Omental fat pad (tissue), 4 donors: ENCODE data around the gene SNX6. TPM values are rescaled to one million over a fixed set of nuclear protein-coding genes. Genes with fewer than 3 reads are reported as not detected.
"Not testable (repeated sequence)": the region's sequence is repeated elsewhere in the genome, so short reads cannot be mapped to it uniquely, and the experiment has no call there.

ENCODE experiments used
- ATAC-seq: fragments of 150-250 bp; one replicate; pipeline ENCODE4 v1.9.1; 2016; ENCODE audit warnings: mild to moderate bottlenecking, moderate library complexity; ENCODE audit not compliant: low FRiP score
- DNase-seq: peaks from one replicate; pipeline ENCODE4 v3.0.0-alpha.2; 2019; ENCODE audit warnings: low spot score
- total RNA-seq, 4 donors: library from RNA; depleted of rRNA; stranded (reverse); fragments of >200 nt; gene quantifications; one replicate each; pipeline ENCODE4 v1.1.0, GENCODE V29; 2016
- TF ChIP-seq, protein P1 (sequence below), 3 donors: fragments of 450-650 bp; IDR thresholded peaks; one replicate each; pipeline ENCODE4 v1.5.1; 2016 to 2017; ENCODE audit warnings: antibody characterized with exemption in 3 of 3, mild to moderate bottlenecking in 3 of 3, moderate library complexity in 2 of 3

The SNX6 gene
- total RNA-seq, 4 donors from 2014 or later = 98.7 to 172 (median 129) TPM

DNA sequence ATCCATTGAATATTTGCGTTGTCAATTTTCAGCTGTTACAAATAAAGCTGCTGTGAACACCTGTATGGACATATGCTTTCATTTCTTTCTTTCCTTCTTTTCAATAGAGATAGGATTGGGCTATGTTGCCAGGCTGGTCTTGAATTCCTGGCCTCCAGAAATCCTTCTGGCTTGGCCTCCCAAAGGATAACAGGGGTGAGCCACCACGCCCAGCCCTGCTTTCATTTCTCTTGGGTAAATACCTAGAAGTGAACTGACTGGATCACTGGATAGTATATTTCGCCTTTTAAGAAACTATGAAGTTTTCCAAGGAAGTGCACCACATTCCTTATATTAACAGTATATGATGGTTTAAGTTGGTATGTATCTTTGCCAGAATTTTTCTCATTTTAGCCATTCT lies 58.2 kb downstream of the SNX6 start:
- DNase-seq (no peak), ATAC-seq (no peak)
- TF ChIP-seq, protein P1, sequence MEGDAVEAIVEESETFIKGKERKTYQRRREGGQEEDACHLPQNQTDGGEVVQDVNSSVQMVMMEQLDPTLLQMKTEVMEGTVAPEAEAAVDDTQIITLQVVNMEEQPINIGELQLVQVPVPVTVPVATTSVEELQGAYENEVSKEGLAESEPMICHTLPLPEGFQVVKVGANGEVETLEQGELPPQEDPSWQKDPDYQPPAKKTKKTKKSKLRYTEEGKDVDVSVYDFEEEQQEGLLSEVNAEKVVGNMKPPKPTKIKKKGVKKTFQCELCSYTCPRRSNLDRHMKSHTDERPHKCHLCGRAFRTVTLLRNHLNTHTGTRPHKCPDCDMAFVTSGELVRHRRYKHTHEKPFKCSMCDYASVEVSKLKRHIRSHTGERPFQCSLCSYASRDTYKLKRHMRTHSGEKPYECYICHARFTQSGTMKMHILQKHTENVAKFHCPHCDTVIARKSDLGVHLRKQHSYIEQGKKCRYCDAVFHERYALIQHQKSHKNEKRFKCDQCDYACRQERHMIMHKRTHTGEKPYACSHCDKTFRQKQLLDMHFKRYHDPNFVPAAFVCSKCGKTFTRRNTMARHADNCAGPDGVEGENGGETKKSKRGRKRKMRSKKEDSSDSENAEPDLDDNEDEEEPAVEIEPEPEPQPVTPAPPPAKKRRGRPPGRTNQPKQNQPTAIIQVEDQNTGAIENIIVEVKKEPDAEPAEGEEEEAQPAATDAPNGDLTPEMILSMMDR (IDR thresholded peaks at IDR 0.05) = no peak

DNA sequence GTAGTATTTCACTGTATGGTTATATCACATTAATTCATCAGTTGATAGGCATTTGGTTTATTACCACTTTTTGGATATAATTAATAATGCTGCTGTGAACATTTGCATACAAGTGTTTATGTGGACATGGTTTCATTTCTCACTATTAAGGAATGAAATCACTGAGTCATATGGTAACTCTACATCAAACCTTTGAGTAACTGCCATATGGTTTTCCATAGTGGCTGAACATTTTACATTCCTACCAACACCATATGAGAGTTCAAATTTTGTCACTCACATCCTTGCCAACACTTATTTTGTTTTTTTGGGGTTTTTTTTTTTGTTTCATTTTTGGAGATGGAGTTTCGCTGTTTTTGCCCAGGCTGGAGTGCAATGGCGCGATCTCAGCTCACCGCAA lies 60.2 kb downstream of the SNX6 start:
- no peak for DNase-seq
- TF ChIP-seq, protein P1 (IDR thresholded peaks at IDR 0.05) = no peak

DNA sequence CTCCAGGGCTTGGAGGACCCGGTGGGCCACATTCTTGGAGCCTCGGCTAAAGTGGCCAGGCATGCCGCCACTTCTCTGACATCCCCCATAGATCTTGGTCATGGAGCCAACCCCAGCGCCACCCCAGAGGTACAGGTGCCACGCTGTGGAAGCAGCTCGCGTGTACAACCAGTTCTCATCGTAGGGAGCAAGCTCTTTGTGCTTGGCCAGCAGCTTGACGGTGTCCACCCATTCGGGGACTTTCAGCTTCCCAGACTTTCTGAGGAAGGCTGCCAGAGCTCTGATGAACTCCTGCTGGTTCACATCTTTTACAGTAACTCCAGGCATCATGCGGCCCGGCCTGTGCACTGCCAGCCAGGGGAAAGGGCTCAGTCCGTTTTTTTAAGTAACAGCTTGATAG lies 61.1 kb downstream of the SNX6 start:
- ATAC-seq = no peak

More for the DNA sequence above, 60.2 kb downstream of the SNX6 start:
- ATAC-seq = no peak

DNA sequence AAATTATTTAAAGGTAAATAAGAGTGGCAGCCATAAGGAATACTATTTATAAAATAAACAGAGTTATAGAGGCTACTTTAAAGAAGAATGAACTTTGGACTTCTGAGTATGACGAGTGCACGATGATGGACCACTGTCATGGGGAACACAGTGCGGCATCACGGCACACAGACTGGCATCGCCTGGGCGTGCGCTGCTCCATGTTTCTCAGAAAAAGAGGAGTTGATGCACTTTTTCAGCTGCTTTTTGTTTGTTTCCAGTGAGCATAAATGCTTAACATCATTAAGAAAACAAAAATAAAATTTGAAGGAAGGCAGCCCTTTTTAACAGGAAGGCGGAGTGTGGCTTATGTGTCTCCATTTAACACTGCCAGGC lies 67.2 kb downstream of the SNX6 start:
- ATAC-seq (no peak), DNase-seq (no peak)
- TF ChIP-seq, protein P1 (IDR thresholded peaks at IDR 0.05) = no peak

More for the DNA sequence above, 61.1 kb downstream of the SNX6 start:
- TF ChIP-seq, protein P1 (IDR thresholded peaks at IDR 0.05) = no peak
- DNase-seq = no peak

DNA sequence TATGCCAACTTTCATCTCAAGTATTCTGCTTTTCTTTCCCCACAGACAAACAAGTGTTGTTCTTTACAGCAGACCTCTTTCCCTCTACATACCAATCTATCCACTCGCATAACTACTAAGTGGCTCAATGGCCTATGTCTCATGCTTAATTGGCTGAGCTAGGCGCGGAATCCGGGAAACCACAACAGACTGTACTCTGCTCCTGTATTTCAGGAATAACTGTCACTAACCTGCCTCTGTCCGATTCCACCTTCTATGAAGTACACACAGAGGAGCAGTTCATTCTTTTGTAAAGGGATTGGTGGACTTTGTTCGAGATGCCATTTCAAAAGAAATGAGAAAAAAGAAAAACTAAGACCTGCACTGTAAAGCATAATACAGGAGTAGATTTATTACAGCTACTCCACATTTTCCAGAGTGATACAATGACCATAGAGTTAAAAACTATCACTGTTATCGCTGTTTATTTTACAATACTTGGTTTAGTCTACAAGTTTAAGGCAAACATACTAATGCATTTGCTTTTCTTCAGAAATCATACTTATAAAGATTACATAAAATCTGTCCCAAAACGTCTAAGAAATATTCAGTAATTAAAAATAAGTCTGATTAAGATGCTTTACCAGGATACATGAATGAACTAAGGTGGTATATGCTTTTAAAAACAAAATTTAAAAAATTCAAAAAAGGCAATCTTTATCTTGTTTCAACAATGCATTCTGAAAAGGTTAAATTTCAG lies 67.7 kb downstream of the SNX6 start:
- DNase-seq, ATAC-seq: not testable (repeated sequence)

DNA sequence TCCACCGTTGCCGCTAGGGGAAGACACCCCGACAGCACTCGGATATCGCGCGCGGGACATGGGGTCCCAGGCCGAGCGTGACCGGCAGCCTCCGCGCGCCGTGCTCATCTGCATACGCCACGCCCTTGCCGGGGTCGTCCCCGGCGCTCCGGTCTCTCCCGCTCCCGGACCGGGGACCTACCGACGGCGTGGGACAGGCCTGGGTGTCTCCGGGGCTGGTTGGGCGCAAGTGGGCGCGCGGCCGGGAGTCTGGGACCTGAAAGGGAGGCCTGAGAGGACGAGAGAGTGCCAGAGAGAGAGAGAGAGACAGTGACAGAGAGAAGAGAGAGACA lies 73.5 kb downstream of the SNX6 start:
- ATAC-seq = peak; percentile 87
- DNase-seq = not testable (repeated sequence)

DNA sequence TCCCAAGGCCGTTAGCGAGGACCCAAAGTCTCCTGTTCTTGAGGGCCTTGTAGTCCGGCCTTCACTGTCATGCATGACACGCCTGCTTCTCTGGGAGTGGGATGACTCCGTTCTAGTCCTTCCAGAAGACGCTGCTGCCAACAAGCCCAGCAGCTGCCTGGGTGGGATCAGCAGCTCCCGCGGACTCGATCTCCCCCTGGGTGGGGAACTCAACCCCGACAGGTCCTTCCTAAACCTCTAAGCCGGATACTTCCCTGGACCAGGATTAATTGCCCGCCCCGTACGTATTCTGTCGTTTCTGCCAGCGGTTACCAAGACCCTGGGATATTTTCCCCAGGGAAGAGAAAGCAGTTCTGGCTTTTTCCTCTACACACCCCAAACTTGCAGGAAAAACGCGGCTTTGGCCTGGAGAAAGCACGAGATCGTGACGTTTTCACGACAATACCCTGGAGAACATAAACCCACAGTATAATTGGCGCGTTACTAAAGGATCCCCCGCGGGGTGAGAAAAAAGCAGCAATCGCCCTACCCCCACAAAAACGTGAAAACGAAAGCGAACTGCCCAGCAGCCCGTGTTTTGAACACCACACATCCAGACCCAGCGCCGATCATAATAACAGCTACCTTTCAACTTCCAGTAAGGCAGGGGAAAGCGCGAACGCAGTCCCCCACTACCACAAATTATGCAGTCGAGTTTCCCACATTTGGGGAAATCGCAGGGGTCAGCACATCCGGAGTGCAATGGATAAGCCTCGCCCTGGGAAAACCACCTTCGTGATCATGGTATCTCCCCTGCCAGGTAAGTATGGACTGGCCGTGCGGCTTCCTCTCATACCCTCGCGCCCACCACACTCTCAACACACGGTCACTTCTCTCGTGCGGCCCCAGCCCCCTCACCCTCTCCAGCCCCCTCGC lies 74.1 kb downstream of the SNX6 start:
- not testable (repeated sequence) for DNase-seq
- ATAC-seq = peak; percentile 92

DNA sequence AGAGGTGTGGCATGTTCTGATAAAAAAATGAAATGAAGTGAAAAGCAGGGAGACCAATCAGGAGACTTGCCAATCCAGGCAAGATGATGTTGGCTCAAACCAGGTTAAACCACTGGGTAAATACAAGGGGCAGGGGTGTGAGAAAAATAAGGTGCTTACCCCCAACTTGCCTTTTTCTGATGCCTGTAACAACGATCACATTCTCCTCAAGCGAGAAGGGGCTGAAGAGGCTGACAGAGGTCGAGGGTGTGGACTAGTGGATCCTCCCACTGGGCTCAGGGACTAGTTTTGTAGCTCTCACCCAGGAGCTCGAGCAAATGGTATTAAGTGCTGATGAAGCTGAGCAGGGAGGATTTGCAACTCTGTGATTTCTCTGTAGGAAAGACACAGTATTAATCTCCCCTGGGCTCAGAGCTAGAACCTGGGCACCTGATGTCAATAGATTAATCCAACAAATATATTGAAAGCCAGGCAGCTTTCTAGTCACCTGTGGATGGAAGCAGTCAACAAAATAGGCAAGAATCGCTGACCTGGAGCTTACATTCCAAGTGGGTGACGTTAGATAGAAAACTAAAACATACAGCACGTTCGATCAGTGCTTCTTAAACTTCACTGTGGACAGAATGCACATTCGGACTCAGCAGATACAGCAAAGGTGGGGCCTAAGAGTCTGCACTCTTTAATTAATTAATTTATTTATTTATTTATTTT lies 75.3 kb downstream of the SNX6 start:
- DNase-seq (no peak), ATAC-seq (no peak)
- TF ChIP-seq, protein P1 (IDR thresholded peaks at IDR 0.05) = no peak

DNA sequence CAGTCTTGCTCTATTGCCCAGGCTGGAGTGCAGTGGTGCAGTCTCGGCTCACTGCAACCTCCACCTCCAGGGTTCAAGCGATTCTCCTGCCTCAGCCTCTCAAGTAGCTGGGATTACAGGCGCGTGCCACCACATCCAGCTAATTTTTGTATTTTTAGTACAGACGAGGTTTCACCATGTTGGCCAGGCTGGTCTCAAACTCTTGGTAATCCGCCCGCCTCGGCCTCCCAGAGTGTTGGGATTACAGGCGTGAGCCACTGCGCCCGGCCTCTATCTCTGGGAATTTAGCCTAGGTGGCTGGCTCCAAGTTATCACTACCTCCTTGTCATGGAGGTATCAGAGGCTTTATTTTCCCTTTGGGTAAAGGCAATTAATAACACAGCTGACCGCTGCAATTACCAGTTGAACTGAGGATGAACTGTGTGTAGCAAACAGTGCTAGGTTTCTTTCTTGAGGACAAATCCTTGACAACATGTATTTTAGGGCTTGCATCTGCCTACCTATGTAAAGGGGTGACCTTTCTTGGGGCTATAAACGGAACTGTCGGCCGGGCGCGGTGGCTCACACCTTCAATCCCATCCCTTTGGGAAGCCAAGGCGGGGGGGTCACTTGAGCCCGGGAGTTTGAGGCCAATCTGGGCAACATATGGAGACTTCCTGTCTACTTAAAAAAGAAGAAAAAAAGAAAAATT lies 80.5 kb downstream of the SNX6 start:
- DNase-seq, ATAC-seq: not testable (repeated sequence)
